DOHH2 (cell line): ENCODE data around the gene AHCY.

Source experiments
- H3F3A ChIP-seq: fragments of 200-600 bp; sonication (generic), shearing (Covaris generic); 2 replicates; pipeline ENCODE4 v1.6.0; 2016; ENCODE audit warnings: antibody characterized with exemption, mild to moderate bottlenecking; ENCODE audit not compliant: control insufficient read depth, insufficient read depth
- H3K27ac ChIP-seq: fragments of 200-600 bp; sonication (generic); 2 replicates; pipeline ENCODE4 v1.5.1; 2014; ENCODE audit warnings: low read depth, mild to moderate bottlenecking, low read length, moderate library complexity
- H3K27me3 ChIP-seq: fragments of 200-600 bp; sonication (generic); 2 replicates; pipeline ENCODE4 v1.6.1; 2014; ENCODE audit warnings: mild to moderate bottlenecking, low read length, mixed read lengths; ENCODE audit not compliant: control insufficient read depth
- H3K36me3 ChIP-seq: fragments of 200-600 bp; sonication (generic); 2 replicates; pipeline ENCODE4 v1.6.1; 2014; ENCODE audit warnings: mild to moderate bottlenecking, low read length, moderate library complexity, mixed read lengths; ENCODE audit not compliant: control insufficient read depth
- H3K4me1 ChIP-seq: fragments of 200-600 bp; sonication (generic); 2 replicates; pipeline ENCODE4 v1.6.1; 2014; ENCODE audit warnings: mild to moderate bottlenecking, low read length, mixed read lengths; ENCODE audit not compliant: control insufficient read depth
- H3K4me2 ChIP-seq: fragments of 200-600 bp; sonication (generic); 2 replicates; pipeline ENCODE4 v1.6.0; 2014; ENCODE audit warnings: mild to moderate bottlenecking, low read length, moderate library complexity
- H3K4me3 ChIP-seq: fragments of 200-600 bp; sonication (generic); 2 replicates; pipeline ENCODE4 v1.5.1; 2014; ENCODE audit warnings: mild to moderate bottlenecking, low read length, mixed read lengths
- H3K79me2 ChIP-seq: fragments of 200-600 bp; sonication (generic); 2 replicates; pipeline ENCODE4 v1.6.1; 2014; ENCODE audit warnings: mild to moderate bottlenecking, low read length, mixed read lengths; ENCODE audit not compliant: control insufficient read depth
- H3K9me2 ChIP-seq: fragments of 200-600 bp; sonication (generic); replicated peaks from 2 replicates; pipeline ENCODE4 v1.6.1; 2014; ENCODE audit warnings: mild to moderate bottlenecking, low read length, mixed read lengths; ENCODE audit not compliant: control insufficient read depth
- H3K9me3 ChIP-seq: fragments of 200-600 bp; sonication (generic); 2 replicates; pipeline ENCODE4 v1.6.1; 2014; ENCODE audit warnings: antibody characterized with exemption, low read length, mixed read lengths; ENCODE audit not compliant: control insufficient read depth, insufficient read depth
- H4K20me1 ChIP-seq: fragments of 200-600 bp; sonication (generic); 2 replicates; pipeline ENCODE4 v1.6.0; 2014; ENCODE audit warnings: low read depth, mild to moderate bottlenecking, antibody characterized with exemption, low read length, moderate library complexity; ENCODE audit not compliant: control insufficient read depth, insufficient read depth
- EZH2phosphoT487 ChIP-seq: fragments of 200-600 bp; sonication (generic); IDR thresholded peaks from 2 replicates; pipeline ENCODE4 v1.6.1; 2017; ENCODE audit warnings: borderline replicate concordance, mild to moderate bottlenecking, antibody characterized with exemption, low read length, moderate library complexity, mixed read lengths
- TF ChIP-seq, protein P1 (sequence below): fragments of 200-600 bp; sonication (generic); IDR thresholded peaks from one replicate; pipeline ENCODE4 v1.5.1; 2014; ENCODE audit warnings: antibody characterized with exemption, mild to moderate bottlenecking, low read depth, low read length; ENCODE audit not compliant: poor library complexity, severe bottlenecking

Gene AHCY

GRCh38 chr20:34311118-34312023, 8.2 kb upstream of the AHCY start:
- Histone ChIP-seq H3K27ac (no peak overlapping the region), H3K27me3 (peaks cover 17% of the 10 kb centered on the region), H3K79me2 (no peaks in the 10 kb centered on the region), H3K9me3 (no peaks in the 10 kb centered on the region), H4K20me1 (no peaks in the 10 kb centered on the region), H3K4me2 (no peak overlapping the region), H3F3A (no peaks in the 10 kb centered on the region), H3K4me3 (no peak overlapping the region), H3K36me3 (no peaks in the 10 kb centered on the region), H3K9me2 (no peaks in the 10 kb centered on the region), H3K4me1 (peaks cover 7% of the 10 kb centered on the region)
- no peak for TF ChIP-seq EZH2phosphoT487
- TF ChIP-seq, protein P1, sequence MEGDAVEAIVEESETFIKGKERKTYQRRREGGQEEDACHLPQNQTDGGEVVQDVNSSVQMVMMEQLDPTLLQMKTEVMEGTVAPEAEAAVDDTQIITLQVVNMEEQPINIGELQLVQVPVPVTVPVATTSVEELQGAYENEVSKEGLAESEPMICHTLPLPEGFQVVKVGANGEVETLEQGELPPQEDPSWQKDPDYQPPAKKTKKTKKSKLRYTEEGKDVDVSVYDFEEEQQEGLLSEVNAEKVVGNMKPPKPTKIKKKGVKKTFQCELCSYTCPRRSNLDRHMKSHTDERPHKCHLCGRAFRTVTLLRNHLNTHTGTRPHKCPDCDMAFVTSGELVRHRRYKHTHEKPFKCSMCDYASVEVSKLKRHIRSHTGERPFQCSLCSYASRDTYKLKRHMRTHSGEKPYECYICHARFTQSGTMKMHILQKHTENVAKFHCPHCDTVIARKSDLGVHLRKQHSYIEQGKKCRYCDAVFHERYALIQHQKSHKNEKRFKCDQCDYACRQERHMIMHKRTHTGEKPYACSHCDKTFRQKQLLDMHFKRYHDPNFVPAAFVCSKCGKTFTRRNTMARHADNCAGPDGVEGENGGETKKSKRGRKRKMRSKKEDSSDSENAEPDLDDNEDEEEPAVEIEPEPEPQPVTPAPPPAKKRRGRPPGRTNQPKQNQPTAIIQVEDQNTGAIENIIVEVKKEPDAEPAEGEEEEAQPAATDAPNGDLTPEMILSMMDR, result no peak

DNA sequence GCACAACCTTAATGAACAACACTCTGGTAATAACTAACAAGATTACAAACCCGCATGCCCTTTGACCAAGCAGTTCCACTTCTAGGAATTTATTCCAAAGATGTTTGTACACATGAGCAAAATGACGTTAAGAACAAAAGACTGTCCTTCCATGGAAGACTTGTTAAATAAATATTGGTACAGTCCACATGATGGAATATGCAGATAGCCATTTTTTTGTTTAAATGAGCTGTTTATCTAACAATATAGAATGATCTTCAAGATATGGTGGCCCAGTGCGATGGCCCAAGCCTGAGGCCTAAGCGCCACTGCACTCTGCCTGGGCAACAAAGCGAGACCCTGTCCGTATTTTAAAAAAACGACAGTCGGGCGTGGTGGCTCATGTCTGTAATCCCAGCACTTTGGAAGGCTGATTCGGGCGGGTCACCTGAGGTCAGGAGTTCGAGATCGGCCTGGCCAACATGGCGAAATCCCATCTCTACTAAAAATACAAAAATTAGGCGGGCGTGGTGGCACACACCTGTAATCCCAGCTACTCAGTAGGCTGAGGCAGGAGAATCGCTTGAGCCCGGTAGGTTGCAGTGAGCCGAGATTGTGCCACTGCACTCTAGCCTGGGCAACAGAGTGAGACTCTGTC, 7.4 kb upstream of the AHCY start:
- no peaks in the 10 kb centered on the region for H3K9me2 ChIP-seq
- no peak overlapping the region for H3K4me3 ChIP-seq
- H3K4me2 ChIP-seq, result no peak overlapping the region
- no peaks in the 10 kb centered on the region for H3K79me2 ChIP-seq
- no peaks in the 10 kb centered on the region for H4K20me1 ChIP-seq
- peaks cover 7% of the 10 kb centered on the region for H3K4me1 ChIP-seq
- peaks cover 17% of the 10 kb centered on the region for H3K27me3 ChIP-seq
- no peaks in the 10 kb centered on the region for H3F3A ChIP-seq
- no peak overlapping the region for H3K27ac ChIP-seq
- no peaks in the 10 kb centered on the region for H3K9me3 ChIP-seq
- H3K36me3 ChIP-seq, result no peaks in the 10 kb centered on the region
- no peak for TF ChIP-seq EZH2phosphoT487
- TF ChIP-seq, protein P1, result no peak

DNA sequence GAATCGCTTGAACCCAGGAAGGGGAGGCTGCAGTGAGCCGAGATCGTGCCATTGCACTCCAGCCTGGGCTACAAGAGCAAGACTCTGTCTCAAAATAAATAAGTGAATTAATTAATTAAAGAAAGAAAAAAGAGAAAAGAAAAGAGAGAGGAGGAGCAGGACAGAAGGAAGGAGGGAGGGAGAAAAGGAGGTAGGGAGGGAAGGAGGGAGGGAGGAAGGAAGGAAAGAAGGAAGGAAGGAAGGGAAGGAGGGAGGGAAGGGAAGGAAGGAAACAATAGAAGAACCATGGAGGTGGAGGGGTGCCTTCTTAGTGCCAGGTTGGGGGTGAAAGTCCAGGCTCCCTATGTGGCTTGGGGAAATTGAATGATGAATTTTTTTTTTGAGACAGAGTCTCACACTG, 6.5 kb upstream of the AHCY start:
- Histone ChIP-seq H3K27me3 (peaks cover 17% of the 10 kb centered on the region), H3F3A (0 out of 2 replicates have a peak, but pooled peaks cover 2% of the 10 kb centered on the region), H3K27ac (no peak overlapping the region), H3K4me3 (no peak overlapping the region), H3K9me3 (no peaks in the 10 kb centered on the region), H3K4me1 (peaks cover 7% of the 10 kb centered on the region), H3K9me2 (no peaks in the 10 kb centered on the region), H3K36me3 (no peaks in the 10 kb centered on the region), H3K79me2 (no peaks in the 10 kb centered on the region), H3K4me2 (no peak overlapping the region), H4K20me1 (no peaks in the 10 kb centered on the region)
- TF ChIP-seq, protein P1, result no peak
- TF ChIP-seq EZH2phosphoT487, result no peak
